ENCODE results near the gene FAM131B. TPM values are rescaled to one million over a fixed set of nuclear protein-coding genes. Genes with fewer than 3 reads are reported as not detected.
A peak's percentile ranks its signal among the peaks of the same experiment; 100 is the strongest.

Gene FAM131B
- total and polyA plus RNA-seq, 11 donors, result 0.15 to 0.79 (median 0.40) TPM

GRCh38 chr7:143372070-143372469 lies 9.6 kb upstream of the FAM131B start:
- H3K4me1 ChIP-seq, result peaks cover 0 to 56% (median 0%) of the 10 kb centered on the region in 12 donors
- intact Hi-C loops (cut with DNase I), result loop anchor here in 1 of 10 donors (10.0 kb wide), 1 partner anchor 107 kb away; the partner anchor contains the start of gene GSTK1
- peak in 3 of 4 donors; percentile 64 to 76 (median 74) for ATAC-seq
- TF ChIP-seq CTCF (IDR thresholded peaks at IDR 0.05) (peak in 3 of 12 donors; percentile 25 to 34 (median 26)), POLR2A (IDR thresholded peaks at IDR 0.05) (no peak)
- no peak overlapping the region for H3K4me3 ChIP-seq
- no peaks in the 10 kb centered on the region for H3K27me3 ChIP-seq
- peak overlapping the region in 1 of 12 donors; percentile 70 for H3K27ac ChIP-seq
- no peaks in the 10 kb centered on the region for H3K36me3 ChIP-seq
- no peaks in the 10 kb centered on the region for H3K9me3 ChIP-seq
- peak in 3 of 5 donors; percentile 64 to 73 (median 67) for DNase-seq
- WGBS, 4 donors, result 35 to 54% (median 46%) methylated on average over 4 of the region's 4 CpGs

GRCh38 chr7:143369678-143370651 lies 7.5 kb upstream of the FAM131B start:
- 83 to 86% (median 85%) methylated on average over 12 of the region's 12 CpGs for WGBS, 4 donors
- peaks cover 0 to 35% (median 0%) of the 10 kb centered on the region in 12 donors for H3K4me1 ChIP-seq
- intact Hi-C loops (cut with DNase I), result loop anchor here in 2 of 10 donors (5.0 to 10.0 kb wide), 3 partner anchors 45 to 128 kb away; partner anchors contain the start of gene GSTK1 (in 1 of the 2)
- ATAC-seq, result no peak
- peaks cover 0 to 3% (median 0%) of the 10 kb centered on the region in 9 donors for H3K27me3 ChIP-seq
- no peak overlapping the region for H3K27ac ChIP-seq
- no peak overlapping the region for H3K4me3 ChIP-seq
- TF ChIP-seq CTCF (IDR thresholded peaks at IDR 0.05) (no peak), POLR2A (IDR thresholded peaks at IDR 0.05) (no peak)
- DNase-seq, result no peak
- H3K9me3 ChIP-seq, result no peaks in the 10 kb centered on the region
- H3K36me3 ChIP-seq, result no peaks in the 10 kb centered on the region

- Histone ChIP-seq H3K4me3 (no peak overlapping the region), H3K27me3 (peaks cover 0 to 16% (median 6%) of the 10 kb centered on the region in 9 donors), H3K27ac (no peak overlapping the region), H3K4me1 (peaks cover 0 to 19% (median 0%) of the 10 kb centered on the region in 12 donors), H3K36me3 (no peaks in the 10 kb centered on the region), H3K9me3 (no peaks in the 10 kb centered on the region)
- ATAC-seq (no peak), DNase-seq (no peak)
- intact Hi-C loops (cut with DNase I), result loop anchor here in 2 of 10 donors (5.0 to 10.0 kb wide), 2 partner anchors 46 to 126 kb away; no protein-coding TSS in a partner anchor
- no peak for TF ChIP-seq POLR2A (IDR thresholded peaks at IDR 0.05)
- no peak for TF ChIP-seq CTCF (IDR thresholded peaks at IDR 0.05)
- 94 to 100% (median 100%) methylated on average over 1 of the region's 1 CpG for WGBS, 4 donors
Observed at GRCh38 chr7:143368387-143368786, 5.9 kb upstream of the FAM131B start.

- WGBS, 4 donors, result 84 to 93% (median 87%) methylated on average over 4 of the region's 4 CpGs
- intact Hi-C loops (cut with DNase I), result loop anchor here in 2 of 10 donors (5.0 to 10.0 kb wide), 2 partner anchors 47 to 126 kb away; no protein-coding TSS in a partner anchor
- ATAC-seq, result no peak
Observed at GRCh38 chr7:143367972-143368371, 5.5 kb upstream of the FAM131B start.

More at GRCh38 chr7:143367972-143368371, 5.5 kb upstream of the FAM131B start:
- Histone ChIP-seq H3K27ac (no peak overlapping the region), H3K36me3 (no peaks in the 10 kb centered on the region), H3K9me3 (no peaks in the 10 kb centered on the region), H3K4me1 (peaks cover 0 to 17% (median 0%) of the 10 kb centered on the region in 12 donors), H3K27me3 (peaks cover 0 to 20% (median 10%) of the 10 kb centered on the region in 9 donors), H3K4me3 (no peak overlapping the region)
- TF ChIP-seq POLR2A (IDR thresholded peaks at IDR 0.05) (no peak), CTCF (IDR thresholded peaks at IDR 0.05) (no peak)
- no peak for DNase-seq

Data from heart left ventricle (tissue), 16 donors.